Measurements from ENCODE around the gene KCNH3.

KCNH3 gene

DNA sequence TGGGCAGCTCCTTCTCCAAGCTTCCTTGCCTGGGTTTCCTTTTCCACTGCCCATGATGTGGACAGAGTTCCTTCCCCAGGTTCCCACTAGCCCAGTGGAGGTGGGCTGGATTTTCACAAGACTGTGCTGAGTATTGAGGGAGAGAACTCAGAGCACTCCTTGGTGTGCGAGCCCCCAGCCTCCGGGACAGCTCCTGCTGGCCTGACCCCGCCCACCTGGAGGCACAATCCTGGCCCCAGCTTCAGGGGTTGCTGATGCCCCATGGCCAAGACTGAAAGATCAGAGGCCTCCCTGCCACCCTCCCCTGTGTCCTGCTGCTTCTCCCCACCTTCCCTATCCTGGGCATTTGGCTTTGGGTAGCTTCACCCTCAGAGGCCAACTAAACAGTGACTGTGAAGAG is 7.7 kb downstream of the KCNH3 start:
- DNase-seq = no peak

DNA sequence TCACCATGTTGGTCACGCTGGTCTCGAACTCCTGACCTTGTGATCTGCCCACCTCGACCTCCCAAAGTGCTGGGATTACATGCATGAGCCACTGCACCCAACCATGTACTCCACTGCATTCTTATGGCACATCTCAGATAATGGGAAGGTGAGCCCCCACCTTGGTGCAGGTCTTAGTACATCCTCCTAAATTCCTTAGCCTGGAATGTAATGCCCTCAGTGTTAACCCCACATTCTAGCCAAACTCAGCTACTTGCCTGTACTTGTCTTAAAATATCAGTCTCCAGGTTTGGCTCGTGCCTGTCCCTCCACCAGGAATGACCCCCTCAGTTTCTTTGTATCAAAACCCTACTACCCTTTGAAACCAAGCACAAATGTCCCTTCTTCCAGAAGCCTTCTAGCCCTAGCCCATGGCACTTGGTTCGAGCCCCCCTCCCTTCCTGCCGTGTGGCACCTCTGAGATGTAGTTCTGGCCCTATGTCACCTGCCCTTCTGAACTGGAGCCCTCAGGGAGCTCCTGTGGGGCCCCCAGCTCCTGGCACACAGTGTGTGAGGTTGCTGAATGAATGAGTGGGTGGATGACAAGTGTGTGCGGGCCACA is 8.4 kb downstream of the KCNH3 start:
- no peak for DNase-seq

DNA sequence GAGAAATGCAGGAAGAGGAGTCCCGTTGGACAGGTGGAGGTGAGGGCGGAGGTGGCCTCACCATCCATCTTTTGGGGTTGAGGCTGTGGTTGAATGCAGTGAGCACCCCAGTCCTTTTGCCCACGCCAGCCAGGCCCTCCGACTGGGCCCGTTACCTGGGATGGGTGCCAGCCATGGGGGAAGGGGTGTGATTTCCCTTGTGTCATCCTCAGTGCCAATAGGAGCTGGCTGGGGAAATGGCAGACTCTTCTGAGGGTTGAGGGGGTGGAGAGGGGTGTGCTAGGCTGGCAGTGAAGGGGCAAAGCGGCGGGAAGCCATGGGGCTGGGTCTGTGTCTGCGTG is 9.6 kb downstream of the KCNH3 start:
- no peak for DNase-seq

DNA sequence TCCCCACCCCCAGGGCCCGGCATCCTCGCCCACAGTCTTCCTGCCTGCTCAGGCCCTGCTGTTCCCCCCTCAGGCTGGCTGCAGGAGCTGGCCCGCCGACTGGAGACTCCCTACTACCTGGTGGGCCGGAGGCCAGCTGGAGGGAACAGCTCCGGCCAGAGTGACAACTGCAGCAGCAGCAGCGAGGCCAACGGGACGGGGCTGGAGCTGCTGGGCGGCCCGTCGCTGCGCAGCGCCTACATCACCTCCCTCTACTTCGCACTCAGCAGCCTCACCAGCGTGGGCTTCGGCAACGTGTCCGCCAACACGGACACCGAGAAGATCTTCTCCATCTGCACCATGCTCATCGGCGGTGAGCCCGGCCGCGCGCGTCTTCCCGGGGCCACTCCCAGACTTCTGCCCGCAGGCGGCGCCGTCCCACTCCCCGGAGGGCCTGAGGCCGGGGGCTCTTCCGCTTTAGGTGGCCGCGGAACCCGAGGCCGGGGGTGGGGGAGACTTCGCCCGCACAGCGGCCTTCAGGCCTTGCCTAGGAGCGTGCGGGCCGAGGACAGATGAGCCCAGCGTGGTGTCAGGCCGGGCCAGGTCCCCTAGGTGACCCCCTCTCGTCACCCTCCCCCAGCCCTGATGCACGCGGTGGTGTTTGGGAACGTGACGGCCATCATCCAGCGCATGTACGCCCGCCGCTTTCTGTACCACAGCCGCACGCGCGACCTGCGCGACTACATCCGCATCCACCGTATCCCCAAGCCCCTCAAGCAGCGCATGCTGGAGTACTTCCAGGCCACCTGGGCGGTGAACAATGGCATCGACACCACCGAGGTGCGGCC is 10.2 kb downstream of the KCNH3 start:
- peak in 1 of 4 experiments; percentile 24 for DNase-seq

DNA sequence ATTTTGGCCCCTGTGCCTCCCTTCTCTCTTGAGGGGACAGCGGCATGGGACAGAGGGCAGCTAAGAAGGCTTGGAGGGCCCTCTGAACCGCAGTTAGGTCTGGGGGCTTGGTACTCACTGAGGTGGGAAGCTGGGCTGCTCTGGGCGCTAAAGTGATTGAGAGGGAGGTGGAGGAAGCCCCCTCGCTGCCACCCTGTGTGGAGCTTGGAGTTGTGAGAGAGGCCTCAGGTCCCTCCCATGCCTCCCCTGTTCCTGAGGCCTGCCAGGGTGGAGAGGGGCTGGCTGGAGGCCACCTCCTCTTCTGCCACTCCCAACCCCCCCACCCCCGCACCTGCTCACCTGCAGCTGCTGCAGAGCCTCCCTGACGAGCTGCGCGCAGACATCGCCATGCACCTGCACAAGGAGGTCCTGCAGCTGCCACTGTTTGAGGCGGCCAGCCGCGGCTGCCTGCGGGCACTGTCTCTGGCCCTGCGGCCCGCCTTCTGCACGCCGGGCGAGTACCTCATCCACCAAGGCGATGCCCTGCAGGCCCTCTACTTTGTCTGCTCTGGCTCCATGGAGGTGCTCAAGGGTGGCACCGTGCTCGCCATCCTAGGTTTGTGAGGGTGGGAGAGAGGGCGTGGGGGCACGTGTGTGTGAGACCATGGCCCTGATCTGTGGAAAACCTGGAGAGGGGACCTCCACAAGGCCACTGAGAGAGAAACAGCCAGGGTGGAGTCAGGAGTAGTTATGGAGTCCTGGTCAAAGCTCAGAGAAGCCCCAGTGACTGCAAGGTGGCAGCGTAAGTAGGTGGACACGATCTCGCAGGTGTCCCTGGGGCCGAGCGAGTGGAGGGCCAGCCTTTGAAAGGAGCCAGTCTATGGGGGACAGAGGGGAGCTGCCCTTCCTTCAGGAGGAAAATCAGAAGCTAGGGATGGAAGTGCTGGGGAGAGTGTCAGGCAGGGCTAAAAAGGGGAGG is 11.2 kb downstream of the KCNH3 start:
- DNase-seq = no peak

DNA sequence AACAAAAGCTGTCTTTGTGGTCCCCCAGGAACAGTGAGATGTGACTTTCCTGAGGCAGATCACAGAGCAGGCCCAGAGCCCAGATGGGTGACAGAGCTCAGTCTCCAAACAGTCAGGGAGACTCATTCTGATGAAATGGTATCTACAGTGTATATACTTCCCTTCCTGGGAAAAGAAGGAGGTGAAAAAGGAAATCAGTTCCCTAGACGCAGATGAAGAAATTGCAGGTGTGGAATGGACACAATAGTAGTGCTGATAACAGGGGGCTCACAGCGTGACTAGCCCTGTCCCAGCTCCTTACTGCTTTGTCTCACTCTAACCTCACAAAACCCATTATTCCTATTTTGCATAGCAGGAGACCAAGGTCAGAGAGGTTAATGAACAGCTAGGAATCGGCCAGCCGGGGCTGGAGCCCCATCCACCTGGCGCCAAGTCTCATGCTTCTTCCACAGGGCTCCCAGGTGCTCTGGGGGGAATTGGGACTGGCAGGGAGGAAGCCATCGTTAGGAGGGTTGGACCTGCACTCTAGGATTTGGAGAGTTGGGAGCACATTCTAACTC is 11.9 kb downstream of the KCNH3 start:
- DNase-seq = no peak

DNA sequence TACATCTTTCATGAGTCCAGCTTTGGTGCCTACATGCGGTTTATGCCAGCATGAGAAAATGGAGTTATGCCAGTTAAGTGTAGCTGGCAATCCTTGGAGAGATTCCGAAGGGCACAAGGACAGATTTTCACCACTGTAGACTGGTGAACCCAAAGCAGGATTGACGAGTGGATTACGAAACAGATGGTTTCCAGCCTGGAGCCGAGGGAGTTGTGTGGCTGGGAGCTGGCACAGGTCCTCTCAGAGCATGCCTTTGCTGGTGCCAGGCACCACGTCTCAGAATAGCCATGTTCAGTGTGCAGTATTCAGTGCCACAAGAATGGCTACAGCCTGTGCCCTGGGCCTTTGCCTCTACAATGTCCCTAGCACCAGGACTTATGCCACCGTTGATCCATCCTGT is 13.2 kb downstream of the KCNH3 start:
- DNase-seq = no peak

DNA sequence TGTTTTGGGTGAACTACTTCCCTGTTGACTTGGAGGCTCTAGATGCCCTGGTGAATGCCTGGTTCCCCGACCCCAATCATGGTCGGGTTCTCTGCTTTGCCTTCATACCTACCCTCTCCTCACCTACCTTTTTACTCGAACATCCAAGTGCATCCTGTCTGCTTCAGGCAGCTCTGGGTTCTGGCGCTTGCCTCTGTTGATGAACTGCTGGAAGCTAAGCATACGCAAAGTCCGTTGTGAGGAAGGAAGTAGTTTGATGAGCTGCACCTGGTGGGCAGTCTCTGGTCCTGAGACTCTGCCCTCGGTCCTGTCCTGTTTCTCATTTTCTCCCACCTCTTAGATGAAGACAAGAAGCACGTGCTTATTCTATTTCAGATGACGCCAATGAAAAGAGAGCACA is 13.6 kb downstream of the KCNH3 start:
- DNase-seq = no peak

DNA sequence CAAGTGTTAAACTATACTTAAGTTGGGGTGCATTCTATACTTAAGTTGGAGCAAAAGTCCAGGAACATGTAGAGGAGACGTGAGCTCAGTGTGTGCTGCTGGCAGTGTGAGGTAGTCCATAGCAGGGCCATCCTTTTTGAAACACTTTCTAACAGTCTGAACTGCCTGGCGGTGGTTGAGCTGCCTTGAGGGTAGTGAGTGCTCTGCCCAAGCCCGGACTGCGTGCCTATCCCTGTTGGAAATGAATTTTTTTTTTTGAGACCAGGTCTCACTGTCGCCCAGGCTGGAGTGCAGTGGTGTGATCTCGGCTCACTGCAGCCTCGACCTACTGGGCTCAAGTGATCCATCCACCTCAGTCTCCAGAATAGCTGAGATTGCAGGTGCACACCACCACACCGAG is 14.1 kb downstream of the KCNH3 start:
- no peak for DNase-seq

DNA sequence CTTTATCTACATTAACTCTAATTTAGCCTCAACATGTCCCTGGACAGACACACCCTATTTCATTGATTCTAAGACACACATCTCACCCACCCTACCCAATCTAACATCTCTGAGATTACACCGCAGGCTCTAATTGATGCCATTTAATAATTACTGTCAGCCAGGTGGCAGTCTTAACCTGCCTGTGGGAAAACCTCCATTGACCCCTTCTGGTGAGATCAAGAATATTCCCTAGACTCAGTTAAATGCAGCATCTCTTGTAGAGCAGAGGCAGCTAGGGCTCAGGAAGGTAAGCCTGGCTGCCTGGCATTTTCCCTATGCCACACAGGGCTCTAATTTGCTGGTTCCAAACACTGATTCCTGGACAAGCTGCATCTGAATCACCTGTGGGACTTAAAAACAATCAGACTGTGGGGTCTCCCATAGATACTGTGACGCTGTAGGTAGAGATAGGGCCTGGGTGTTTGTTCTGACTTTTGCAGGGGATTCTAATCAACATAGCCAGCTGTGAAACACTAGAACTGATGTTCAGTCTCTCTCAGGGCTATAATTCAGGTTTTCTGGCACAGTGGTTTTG is 14.8 kb downstream of the KCNH3 start:
- DNase-seq = no peak

DNA sequence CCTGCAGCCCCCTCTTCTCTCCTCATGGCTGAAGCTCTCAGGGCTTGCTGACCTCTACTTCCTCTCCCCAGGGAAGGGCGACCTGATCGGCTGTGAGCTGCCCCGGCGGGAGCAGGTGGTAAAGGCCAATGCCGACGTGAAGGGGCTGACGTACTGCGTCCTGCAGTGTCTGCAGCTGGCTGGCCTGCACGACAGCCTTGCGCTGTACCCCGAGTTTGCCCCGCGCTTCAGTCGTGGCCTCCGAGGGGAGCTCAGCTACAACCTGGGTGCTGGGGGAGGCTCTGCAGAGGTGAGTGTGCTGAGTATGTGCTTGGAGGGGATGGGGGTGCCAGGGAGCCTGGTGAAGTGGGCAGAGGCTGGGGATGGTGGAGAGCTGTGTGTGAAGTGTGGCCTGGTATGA is 15.4 kb downstream of the KCNH3 start:
- no peak for DNase-seq

DNA sequence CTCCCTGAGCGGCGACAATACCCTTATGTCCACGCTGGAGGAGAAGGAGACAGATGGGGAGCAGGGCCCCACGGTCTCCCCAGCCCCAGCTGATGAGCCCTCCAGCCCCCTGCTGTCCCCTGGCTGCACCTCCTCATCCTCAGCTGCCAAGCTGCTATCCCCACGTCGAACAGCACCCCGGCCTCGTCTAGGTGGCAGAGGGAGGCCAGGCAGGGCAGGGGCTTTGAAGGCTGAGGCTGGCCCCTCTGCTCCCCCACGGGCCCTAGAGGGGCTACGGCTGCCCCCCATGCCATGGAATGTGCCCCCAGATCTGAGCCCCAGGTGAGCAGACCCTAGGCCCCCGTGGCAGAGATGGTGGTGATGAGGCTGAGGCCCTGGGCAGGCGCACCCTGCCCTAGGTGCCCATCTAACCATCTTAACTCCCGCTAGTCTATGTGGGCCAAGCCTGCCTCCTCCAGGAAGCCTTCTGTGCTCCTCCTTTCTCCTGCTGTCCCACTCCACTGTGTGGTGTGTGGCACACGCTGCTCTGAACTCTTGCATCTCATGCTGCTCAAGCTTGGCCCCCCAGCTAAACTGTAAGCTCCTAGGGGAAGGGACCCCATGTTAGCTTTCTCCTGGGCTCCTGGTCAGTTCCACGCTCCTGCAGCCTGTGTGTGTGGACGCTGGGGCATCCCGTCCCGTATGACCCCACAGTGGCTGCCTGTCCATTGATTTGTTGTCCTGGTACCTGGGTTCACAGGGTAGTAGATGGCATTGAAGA is 17.0 kb downstream of the KCNH3 start:
- DNase-seq = no peak

DNA sequence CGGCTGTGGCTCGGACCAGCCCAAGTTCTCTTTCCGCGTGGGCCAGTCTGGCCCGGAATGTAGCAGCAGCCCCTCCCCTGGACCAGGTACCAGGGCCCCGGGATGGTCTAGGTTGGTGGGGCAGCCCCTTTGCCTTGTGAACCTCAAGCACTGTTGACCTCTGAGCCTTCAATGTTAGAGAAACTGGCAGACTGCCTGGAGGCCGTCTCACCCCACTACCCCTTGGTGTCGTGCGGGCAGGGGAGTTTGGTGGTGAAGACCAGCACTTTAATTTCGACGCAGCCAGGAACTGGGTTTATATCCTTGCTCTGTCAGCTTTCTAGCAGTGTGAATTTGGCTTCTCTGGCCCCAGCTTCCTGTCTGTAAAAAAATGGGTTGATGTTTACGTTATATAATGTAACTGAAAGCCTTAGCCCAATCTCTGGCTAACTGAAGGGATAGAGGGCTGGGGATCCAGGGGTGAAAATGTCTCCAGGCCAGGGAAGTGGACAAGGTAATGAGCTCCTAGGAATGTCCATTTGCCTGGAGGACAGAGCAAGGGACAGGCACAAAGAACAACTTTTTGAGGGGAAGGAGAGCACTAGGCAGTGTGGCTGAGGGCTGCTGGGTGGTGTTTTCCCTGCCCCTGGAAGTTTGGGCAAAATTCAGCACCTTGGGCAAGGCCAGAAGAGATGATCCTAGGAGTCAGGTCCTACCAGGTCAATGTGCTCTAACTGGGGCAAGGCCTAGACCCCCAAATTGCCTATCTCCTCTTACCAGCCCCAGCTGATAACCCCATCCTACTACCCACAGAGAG is 17.8 kb downstream of the KCNH3 start:
- no peak for DNase-seq

DNA sequence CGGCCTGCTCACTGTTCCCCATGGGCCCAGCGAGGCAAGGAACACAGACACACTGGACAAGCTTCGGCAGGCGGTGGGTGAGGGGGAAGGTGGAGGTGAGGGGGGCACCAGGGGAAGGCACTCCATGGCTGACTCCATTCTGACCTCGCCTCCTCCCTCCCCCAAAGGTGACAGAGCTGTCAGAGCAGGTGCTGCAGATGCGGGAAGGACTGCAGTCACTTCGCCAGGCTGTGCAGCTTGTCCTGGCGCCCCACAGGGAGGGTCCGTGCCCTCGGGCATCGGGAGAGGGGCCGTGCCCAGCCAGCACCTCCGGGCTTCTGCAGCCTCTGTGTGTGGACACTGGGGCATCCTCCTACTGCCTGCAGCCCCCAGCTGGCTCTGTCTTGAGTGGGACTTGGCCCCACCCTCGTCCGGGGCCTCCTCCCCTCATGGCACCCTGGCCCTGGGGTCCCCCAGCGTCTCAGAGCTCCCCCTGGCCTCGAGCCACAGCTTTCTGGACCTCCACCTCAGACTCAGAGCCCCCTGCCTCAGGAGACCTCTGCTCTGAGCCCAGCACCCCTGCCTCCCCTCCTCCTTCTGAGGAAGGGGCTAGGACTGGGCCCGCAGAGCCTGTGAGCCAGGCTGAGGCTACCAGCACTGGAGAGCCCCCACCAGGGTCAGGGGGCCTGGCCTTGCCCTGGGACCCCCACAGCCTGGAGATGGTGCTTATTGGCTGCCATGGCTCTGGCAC is 18.5 kb downstream of the KCNH3 start:
- DNase-seq = no peak

DNA sequence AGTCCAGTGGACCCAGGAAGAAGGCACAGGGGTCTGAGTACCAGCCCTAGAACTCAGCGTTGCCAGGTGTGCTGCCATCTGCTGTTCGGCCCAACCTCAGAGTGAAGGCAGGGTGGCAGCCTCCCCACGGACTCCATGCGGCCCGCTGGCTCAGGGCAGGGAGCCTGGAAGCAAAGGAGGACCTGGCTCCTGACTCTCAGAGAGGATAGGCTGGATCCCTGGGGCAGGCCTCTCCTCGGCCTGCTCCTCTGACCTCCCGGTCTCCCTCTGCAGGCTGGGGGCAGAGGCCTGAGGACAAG is 19.0 kb downstream of the KCNH3 start:
- DNase-seq = no peak

DNA sequence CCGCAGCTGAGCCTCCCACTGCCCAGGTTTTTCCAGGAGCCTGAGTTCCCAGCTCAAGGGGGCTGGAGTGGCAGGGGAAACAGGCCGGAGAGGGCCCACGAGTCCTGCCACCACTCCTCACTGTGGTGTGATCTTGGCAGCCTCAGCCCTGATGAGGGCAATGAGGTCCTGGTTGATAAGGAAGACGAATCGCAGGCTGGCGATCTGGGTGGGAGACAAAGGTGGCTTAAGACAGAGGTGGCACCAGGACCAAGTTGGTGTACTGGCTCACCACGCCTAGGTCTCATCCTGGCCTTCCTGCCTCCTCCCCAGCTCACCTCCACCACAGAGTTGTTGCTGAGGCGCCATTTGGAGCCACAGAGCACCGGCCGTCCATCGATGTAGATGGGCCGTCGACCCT is 19.7 kb downstream of the KCNH3 start:
- no peak for DNase-seq

DNA sequence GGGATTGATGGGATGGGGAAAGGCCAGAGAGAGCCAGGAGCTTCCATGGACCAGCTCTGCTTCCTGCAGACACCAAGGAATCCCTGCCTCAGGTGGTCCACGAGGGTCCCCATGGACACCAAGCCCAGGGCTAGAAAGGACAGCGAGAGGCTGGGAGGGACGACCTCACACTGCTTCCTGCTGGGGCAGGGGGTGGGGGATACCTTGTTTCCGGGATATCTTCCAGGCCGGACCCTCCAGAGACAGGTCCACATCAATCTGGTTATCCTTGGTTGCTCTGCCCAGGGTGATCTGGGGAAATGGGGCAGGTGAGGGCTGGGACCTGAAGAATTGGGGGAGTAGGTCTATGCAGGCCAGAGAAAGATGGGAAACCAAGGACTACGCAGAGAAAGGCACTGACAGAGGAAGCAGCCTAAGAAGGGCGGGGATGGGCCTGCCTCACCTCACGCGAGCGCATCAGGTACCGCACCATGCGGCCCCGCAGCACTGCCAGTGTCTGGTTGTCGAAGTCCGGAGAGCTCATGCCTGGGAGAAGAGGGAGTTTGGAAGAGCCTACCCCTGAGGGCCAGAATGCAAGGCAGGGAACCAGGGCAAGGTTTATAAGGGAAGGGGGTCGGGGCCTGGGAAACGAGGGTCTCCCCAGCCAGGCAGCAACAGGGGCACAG is 20.3 kb downstream of the KCNH3 start:
- no peak for DNase-seq

DNA sequence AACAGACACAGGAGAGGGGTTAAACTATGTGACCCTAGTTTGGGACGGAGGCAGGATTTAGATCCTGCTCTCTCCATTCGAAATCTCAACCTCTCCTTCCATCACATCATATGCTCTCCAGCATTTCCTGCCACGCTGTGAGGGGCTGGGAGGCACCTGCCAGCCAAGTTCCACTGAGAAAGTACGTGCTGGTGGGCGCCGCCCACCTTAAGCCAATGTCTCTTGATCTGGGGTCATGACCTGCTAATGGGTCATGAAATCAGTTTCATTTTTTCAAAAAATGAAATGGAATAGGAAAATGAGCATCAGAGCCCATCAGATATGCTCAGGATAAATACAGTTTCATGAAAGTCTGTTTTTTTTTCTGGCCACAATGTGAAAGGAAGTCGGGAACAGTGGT is 21.9 kb downstream of the KCNH3 start:
- no peak for DNase-seq

DNA sequence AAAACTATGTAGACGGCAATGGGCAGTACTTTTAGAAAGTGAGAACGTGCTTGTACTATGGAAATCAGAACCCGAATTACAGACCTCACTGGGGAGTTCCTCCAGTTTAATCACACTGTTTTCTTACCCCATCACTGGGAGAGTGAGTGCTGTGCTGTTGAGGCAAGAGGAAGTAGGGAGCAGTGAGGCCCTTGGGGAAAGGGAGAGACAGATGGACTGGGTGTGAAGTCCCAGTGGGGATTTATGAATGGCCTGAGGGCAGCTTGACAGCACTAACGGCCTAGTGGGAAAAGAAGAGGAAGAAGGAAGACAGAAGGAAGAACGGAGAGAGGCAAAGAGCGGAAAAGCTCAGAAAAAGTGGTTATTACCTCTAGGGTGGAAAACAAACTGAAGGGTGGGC is 23.4 kb downstream of the KCNH3 start:
- no peak for DNase-seq

DNA sequence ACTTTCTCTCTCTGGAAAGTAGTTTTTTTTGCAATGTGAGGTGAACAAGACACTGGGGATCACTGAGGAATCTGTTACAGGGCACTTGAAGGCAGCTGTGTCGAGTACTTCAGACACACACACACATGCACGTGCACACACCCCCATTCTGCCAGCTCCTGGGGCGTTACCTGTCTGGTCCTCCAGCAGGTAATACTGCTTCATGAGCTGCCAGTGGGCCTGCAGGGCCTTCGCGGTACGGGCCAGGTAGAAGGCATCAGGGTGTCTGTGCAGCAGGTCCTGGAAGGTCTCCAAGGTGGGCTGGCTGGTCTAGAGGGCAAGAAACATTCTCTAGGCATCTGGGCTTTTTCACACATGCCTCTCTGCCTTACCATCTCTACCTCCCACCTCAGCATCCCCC is 24.0 kb downstream of the KCNH3 start:
- no peak for DNase-seq
